HTERT RPE-1 (cell line): ENCODE results near the gene HDDC2.

Source experiments
- in situ Hi-C: fragments of 300-500 bp; cut with MboI; formaldehyde crosslinking; loops from 4 replicates; pipeline ENCODE4 v1.14.3; 2020; ENCODE audit warnings: low sequenced_read_pairs

Gene HDDC2

DNA sequence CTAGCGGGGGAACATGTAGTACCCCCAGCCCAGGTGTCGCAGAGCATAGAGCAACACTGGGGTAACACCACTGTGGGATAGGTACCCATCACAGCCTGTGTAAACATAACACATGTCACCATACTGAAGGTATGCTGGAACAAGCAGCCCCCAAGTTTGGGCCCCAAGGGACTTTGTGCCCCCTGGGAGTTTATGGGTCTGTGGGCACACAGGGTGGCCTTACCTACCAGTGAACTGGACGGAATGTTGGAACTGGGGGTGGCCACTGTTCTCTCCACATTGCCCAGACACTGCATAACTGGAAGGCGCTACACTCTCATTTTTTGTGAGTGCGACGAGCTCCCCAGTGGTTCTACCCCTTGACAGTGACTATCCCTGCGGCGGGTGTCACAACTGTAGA, 28.5 kb downstream of the HDDC2 start:
- in situ Hi-C loops = no loop called here

DNA sequence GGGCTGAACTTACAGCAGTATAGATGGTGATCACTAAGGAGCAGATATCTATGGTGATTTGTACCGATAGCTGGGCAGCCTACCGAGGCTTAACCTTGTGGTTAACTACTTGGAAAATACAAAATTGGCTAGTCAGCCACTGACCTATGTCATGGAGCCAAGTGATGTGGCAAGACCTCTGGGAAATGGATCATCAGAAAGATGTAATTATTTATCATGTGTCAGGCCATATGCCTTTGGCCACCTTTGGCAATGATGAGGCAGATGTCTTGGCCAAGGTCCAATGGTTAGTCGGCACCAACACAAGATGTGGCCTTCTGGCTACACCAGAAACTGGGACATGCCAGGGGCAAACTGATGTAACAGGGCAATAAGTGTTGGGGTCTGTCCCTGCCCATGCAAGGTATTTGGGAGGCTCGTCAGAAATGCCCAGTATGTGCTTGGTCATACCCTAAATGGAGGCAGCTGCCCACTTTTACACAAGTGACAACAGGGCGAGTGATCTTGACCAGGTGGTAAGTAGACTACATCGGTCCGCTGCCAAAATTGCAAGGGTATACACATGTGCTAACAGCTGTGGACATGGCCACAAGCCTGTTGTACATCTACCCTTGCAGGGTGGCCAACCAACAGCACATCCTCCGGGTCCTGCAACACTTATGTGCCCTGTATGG, 30.1 kb downstream of the HDDC2 start:
- in situ Hi-C loops = no loop called here

DNA sequence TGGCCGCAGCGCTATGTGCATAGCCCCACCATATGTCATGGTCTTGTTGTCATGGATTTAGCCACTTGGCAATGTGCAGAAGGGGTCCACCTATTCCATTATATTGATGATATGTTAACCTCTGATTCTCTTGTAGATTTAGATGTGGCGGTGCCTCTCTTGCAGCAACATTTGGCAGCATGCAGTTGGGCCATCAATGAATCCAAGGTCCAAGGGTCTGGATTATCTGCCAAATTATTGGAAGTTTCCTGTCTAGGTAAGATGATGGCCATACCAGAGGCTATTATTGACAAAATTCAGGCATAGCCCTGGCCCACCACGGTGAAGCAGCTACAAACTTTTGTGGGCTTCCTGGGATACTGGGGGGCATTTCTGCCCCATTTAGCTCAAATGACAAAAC, 31.4 kb downstream of the HDDC2 start:
- in situ Hi-C loops = no loop called here

DNA sequence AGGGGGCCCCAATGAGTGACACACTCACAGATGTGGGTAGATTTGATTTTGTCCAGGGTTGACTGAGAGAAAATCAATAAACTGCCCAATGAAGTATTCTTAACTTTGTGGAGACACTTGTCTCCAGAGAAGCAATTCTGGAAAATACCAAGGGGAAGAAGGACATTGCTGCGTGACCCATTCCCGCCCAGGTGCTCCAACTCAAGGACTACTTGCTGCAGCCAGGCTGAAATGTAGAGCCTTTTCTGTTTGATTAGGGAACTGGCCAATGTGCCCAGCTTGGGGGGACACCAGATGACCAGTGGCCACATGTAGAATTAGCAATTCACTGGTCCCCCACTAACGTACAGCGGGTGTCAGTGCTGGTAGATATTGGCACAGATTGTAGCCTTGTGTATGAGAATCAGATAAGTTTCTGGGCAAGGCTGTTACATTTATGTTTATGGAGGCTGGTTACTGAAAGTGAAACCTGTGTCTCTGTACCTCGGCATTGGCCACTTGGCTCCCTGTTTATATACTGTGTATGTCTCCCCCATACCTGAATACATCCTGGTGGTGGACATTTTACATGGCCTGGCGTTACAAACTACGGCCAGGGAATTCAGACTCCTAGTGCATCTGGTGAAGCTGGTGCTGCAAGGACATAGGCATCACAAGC, 32.3 kb downstream of the HDDC2 start:
- in situ Hi-C loops = no loop called here

DNA sequence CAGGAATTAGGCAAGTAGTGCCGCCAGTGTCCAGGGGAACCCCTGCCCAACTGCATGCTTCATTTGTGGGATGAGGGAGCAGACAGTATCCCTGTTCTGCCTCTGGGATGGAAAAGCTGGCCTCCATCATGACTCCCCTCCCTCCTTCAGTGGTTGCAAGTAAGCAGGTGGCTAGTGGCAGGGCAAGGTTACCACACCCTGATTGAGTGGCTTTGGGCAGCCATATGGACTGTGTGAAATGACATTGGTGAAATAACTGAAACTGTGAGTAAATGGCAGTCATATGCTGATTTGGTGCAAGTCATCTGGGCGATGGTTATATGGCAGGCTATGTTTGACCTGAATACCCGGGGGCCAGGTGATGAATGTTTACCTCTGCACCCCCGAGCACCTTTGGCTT, 33.0 kb downstream of the HDDC2 start:
- in situ Hi-C loops = no loop called here

DNA sequence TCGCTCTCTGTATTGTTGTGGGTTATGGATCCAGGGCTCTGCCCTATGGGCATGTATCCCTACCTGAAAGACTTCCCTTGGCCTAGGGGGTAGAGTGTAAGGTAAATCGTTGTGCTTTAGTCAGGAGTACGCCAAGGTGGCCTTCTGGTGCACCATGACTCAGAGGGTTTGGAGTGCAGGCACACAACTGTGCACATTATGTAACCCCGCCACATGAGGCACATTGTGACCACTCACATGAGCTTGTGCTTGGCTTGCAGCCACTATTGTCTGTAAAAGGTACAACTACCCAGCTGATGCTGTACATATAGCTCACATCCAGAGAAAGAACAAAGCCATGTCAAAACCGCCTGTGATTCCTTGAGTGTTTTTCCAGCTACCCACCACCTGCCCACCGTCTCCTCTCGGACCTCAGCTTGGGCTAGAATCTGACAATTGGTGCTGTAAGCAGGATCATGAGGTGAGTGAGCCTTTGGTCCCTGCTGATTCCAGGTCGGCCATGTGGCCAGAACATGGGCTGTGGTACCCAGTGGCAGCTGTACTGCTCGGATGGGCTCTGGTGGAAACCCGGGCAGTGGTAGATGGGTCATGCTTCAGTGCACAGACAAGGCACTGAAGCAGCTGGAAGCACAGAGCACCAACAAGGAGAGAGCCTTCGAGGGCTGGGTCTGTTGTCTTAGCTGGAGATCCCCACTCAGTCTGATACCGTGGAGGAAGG, 33.8 kb downstream of the HDDC2 start:
- in situ Hi-C loops = no loop called here

DNA sequence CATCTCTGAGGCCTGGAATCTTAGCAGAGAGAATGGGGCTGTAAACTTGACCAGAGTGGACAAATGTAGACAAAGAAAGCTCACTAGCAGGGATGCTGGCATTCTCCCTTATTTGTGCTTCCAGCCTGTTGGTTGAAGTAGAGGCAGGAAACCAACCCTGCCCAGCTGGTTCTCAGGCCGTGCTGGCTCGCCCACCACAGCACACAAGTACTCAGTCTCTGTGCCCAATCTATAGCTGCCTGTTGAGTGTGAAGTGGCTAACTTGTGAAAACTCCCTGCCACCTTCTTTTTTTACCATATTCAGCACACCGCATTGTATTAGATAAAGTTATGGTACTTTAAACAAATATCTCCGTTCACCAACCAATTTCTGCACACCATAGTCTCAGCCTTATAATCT, 37.3 kb downstream of the HDDC2 start:
- in situ Hi-C loops = no loop called here

DNA sequence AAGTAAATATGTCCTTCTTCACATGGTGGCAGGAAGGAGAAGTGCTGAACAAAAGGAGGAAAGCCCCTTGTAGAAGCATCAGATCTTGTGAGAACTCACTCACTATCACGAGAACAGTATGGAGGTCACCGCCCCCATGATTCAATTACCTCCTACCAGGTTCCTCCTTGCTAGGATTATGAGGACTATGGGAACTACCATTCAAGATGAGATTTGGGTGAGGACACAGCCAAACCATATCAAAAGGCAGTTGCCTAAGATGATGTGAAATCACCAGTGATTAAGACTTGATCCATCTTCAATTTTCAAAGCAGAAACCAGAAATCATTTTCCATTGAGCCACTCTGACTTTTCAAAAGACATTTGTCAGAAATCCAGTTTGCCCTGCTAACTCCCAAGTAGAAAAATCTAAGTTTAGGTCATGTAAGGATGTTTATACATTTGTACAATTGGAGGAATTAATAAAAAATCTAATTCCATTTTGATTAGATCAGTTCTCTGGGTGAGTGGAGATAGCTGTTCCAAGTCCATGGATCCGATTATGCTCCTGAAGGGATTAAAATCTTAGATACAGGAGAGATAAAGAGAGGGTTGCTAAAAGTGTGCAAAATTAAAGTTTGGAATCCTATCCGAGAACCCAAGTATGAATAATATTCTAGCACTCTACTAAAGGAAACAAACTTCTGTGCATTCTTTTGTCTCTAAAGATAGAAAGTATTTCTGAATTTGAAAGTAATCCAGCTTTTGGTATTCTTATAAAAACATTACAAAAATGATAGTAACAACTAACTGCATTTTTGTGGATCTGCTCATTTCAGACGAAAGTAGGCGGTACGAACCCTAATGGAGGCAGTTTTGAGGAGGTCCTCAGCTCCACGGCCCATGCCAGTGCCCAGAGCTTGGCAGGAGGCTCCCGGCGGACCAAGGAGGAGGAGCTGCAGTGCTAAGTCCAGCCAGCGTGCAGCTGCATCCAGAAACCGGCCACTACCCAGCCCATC, 39.5 kb downstream of the HDDC2 start:
- in situ Hi-C loops = no loop called here

DNA sequence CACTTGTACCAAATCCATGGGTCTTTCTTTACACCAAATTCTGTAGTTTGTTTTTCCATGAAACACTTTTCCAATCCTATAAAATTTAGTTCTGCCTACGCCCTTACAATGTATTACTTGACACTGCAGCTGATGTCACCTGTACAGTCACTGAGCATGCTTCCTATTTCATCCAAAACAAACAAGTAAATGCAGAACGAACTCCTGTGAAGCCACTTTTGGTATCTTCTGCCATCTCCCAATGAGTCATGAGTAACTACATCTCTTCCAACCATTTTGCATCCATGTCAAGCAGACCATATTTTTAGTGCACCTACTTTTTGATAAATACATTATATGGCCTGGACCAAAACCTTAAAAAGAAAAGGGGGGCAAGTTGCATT, 42.4 kb downstream of the HDDC2 start:
- in situ Hi-C loops = no loop called here

DNA sequence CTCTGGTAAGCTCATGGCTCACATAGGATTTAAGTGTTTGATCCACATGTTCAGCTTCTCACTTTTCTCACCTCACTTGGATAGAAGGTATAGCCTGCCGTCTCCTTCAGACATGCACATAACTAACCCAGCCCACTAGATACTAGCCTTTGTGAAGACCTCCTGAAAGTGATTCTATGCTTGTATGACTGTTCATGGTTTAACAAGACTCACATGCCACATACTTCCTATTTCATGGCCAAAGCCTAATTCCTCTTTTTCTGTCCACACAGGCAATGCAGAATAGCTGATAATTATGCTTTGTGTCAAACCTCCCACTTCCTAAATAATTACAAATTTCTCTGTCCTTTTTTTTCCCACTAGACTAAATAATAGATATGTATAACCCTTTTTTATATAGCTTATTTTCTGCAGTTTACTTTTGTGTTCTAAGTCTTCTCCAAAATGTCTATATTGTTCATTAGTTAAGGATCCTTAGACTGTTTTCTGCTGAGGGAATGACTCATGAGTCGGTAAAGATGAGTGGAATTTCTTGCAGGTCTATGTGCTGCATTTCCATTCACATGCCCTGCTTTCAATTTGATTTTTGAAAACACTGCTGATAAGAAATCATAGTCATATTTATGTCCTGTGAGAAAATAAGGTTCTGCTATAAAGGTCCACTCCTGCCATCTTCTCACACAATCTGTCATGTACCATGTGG, 43.0 kb downstream of the HDDC2 start:
- in situ Hi-C loops = no loop called here

DNA sequence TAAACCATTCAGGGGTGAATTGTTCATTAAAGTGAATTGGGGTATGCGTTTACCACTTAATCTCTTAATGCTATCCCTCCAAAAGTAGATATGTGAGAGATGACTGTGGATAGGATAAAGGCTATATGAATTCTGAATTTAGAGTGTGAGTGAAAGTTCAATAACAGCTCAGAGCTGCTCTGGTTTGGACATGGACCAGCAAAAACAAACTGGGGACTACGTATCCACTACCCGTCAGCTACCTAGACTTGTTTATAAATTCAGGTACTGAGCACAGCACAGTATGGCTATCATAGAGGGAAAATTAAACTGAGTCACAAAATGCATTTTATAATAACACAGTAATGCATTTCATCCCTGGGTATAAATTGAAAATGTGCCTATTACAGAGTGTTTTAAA, 44.4 kb downstream of the HDDC2 start:
- in situ Hi-C loops = no loop called here

DNA sequence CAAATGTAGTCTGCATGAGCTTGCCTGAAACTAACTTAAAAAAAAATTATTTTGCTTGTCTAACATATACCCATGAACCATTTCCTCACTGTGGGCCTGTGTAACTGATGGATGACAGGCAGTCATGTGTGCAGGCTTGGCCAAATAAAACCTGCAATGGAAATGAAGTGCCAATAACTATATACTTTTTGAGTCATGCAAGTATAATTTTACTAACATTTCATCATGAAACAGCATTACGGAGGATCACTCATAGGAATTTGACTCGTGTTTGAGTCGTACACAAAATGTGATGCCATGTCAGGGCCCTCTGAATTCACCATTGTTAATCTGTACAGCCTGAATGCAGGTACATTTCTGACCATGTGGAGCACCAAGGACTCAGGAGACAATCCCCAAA, 46.6 kb downstream of the HDDC2 start:
- in situ Hi-C loops = no loop called here

DNA sequence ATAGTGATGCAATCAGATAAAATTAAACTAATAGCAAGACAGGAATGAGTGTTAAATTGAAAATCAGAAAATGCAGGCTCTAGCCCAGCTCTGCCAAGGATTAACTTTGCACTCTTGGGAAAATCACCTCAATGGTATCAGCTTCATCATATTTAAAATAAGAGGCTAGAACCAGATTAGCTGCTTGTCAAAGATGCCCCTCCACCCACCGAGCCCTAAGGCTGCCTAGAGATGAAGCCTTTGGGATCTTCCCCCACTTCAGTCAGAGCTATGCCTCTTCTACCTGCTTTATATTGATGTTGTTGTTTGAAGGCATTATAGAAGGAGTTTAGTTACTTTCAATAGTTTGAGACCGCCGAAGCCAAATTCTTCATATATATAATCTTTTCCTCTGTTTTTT, 47.4 kb downstream of the HDDC2 start:
- in situ Hi-C loops = no loop called here

DNA sequence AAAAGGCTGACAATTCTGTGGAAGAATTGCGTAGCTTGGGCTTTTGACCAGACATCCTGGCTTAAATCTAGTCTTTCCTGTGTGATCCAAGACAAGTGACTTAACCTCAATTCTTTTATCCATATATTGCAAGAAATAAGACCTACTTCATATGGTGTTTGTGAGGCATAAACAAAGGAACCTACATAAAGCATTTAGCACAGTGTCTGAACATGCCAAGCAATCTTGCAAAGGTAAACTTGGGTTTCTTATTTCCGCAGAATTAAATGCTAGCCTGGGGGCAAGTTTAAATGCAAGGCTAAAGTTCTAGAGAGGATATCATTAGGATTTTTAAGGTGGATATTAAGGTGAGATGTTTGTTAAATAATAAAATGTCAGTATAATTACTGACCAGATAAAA, 47.9 kb downstream of the HDDC2 start:
- in situ Hi-C loops = no loop called here

DNA sequence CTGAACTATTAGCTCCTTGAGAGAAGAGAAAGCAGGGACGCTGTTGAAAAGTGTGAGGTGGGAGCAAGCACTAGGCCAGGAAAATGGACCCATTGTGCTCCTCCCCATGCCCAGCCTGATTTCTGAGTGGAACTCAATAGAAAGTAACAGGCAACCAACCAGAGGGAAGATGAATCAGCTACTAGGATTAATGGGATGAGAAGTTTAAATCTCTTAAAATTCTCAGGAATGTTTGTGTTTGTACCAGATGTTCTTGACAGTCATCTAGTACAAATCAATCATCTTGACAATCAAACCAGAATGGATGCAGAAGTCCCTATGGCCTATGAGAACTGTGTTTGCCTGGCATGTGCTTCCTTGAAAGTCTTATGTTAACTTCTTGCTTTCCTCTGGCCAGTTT, 48.9 kb downstream of the HDDC2 start:
- in situ Hi-C loops = no loop called here

DNA sequence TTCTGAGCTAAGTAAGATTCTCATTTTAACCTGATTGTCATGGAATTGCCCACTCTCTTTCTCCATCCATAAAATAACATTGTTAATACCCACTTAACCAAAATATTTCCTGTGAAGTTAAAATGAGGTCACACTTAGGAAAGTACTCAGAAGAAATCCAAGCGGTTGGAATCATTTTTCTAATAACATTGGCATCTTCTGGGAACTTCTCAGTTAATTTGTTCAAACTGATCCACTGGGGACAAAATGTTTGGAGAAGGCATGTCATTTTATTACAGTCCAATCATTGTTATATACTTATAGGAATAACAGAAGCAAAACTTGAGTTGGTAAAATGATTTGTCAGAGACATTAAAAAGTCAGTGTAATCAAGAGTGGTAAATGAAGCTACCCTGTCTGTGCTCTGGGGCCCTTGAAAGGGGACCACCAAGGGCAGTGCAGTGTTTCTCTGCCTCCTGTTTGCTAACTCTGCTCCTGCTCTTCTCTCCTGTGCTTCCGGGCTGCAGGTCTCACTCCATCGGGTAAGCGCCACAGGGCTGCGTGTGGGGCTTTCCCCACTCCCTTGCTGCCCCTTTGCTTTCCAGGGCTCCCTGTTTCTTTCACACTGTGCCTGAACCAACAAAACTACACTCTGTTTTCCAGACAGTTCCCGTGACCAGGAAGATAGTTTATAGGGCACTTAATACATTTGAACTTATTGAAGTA, 50.1 kb downstream of the HDDC2 start:
- in situ Hi-C loops = no loop called here

DNA sequence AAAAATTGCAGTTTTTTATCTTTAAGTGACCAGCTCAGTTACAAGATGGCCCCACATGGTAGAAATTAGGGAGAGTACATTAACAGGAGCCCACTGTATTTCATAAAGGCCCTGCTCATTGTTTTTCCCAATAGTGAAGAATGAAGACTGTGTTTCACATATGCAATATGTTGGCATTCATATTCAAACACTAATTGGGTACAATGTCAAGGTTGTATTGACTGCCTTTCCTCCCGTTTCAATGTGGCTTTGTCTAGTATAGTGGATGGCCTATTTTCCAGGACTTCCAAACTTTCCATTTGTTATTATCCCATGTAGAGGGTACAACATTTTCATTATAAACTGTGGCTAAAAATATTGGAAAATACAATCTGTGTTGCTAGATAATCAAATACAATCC, 51.3 kb downstream of the HDDC2 start:
- in situ Hi-C loops = no loop called here

DNA sequence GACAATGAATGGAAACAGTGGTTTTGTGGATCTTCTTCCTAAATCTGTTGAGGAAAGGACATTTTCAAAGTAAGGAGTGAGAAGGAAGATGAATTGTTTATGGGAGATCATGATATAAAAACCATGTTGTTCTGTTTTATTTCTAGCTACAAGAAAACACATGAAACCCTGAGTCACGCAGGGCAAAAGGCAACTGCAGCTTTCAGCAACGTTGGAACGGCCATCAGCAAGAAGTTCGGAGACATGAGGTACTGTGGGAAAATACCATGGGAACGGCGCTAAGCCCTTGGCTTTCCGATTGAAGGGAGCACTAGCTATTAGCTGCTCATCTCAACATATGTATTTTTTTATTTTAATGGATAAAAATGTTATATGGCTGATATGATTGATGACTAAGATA, 53.6 kb downstream of the HDDC2 start:
- in situ Hi-C loops = no loop called here

DNA sequence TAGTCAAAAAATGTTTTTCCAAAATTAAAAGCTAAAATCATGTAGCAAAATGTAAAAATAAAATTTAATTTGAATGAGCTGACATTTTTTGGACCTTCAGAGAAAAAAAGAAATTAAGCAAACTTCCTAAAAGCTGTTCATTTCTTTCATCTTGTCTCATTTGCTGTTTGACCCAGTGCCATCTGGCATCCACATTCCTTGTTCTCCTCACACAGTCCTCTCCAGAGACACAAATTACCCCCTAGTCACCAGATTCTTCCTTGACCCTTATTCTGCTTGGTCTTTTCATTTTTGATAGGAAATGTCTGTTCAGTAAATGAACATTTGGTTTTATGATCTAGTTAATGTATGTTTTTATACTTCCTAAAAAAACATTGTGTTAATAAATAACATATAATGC, 55.2 kb downstream of the HDDC2 start:
- in situ Hi-C loops = no loop called here
